Peyer's patch (tissue), 4 donors: ENCODE measurements around the gene MGAT4C.

Source experiments
- CTCF ChIP-seq, 6 experiments: fragments of 450-650 bp in 4 of 6; fragments of 200-600 bp in 2 of 6; sonication (generic) in 1 of 6; IDR thresholded peaks; one replicate each; pipeline ENCODE4 v1.5.1; 2017 to 2019; ENCODE audit warnings: antibody characterized with exemption in 6 of 6, mild to moderate bottlenecking in 3 of 6, moderate library complexity in 1 of 6
- POLR2A ChIP-seq, 2 donors: fragments of 450-650 bp; IDR thresholded peaks; one replicate each; pipeline ENCODE4 v1.5.1; 2017; ENCODE audit warnings: antibody characterized with exemption in 2 of 2, mild to moderate bottlenecking in 2 of 2, moderate library complexity in 2 of 2

- TF ChIP-seq CTCF (IDR thresholded peaks at IDR 0.05) (no peak), POLR2A (IDR thresholded peaks at IDR 0.05) (no peak)
Observed at GRCh38 chr12:86122846-86123468, 133.2 kb downstream of the MGAT4C start.
